Activated CD4-positive, CD25-positive, alpha-beta regulatory T cell treated with anti-CD3 and anti-CD28 coated beads, Interleukin-2, amount 50 U/mL, for 72 hours (primary cell): ENCODE data around the gene MYL9.

Experiments used
- DNase-seq: peaks from one replicate; pipeline ENCODE4 v3.0.0; 2021

Gene MYL9

DNA sequence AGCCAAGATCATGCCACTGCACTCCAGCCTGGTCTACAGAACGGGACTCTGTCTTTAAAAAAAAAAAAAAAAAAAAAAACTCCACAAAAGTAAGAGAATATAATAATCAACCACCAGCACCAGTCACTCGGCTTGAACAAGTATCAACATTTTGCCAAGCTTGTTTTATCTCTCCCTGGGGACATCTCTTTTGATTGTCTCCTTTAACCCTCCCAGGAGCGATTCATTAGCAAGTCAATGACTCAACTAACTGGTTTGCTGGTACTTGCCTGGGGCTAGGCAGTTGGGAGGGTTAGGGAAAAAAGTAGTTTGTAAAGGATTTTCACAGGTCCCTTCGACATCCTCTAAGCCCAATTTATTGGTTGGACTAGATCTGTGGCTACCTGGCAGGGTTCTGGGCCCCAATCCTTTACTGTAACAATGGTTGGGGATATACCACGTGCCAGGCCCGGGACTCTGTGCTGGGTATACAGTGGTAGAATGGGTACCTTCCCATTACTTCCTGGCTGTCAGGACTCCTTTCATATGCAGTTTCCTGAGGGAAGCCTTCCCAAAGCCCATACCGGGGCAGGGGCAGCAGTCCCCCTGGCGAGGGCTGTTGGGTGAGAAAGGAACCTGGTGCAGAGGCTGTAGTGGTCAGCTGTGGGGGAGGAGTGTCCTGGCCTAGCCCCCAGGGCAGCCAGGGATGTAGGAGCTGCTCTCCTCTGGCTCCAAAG lies 44.2 kb downstream of the MYL9 start:
- no peak for DNase-seq

DNA sequence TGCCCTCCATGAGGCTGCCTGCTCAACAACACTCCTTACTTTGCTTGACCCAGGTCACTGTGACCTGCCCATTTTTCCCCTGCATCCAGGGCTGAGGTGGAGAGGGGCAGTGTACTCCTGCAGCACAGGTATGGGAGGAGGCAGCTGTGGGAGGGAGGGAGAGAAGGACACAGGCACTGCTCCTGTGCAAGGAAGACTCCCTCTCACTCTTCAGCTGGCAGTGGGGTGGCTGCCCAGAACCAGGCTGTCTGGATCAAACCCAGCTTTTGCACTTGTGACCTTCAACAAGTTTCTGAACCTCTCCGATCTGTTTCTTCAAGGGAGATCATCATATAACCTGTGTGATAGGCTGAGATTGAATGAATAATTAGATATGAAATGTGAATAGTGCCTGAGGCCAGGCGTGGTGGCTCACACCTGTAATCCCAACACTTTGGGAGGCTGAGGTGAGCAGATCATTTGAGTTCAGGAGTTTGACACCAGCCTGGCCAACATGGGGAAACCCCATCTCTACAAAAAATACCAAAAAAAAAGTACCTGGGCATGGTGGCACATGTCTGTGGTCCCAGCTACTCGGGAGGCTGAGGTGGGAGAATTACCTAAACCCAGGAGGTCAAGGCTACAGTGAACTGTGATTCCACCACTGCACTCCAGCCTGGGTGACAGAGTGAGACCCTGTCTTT lies 46.2 kb downstream of the MYL9 start:
- no peak for DNase-seq

DNA sequence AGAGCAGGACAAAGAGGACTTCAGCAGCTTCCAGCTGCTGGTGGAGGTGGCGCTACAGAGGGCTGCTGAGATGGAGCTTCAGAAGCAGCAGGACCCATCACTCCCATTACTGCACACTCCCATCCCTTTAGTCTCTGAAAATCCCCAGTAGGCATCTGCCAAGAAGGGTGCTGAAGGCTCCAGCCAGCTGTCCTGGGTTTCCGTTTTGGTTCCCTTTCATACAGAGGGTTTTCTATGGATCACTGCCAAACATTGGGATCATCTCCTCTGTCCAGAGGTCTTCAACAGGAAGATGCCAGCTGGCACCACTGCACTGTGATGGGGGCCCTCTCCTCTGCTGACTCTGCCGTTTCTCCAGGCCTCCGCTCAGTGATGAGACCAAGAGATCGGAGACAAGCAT lies 50.0 kb downstream of the MYL9 start:
- no peak for DNase-seq

DNA sequence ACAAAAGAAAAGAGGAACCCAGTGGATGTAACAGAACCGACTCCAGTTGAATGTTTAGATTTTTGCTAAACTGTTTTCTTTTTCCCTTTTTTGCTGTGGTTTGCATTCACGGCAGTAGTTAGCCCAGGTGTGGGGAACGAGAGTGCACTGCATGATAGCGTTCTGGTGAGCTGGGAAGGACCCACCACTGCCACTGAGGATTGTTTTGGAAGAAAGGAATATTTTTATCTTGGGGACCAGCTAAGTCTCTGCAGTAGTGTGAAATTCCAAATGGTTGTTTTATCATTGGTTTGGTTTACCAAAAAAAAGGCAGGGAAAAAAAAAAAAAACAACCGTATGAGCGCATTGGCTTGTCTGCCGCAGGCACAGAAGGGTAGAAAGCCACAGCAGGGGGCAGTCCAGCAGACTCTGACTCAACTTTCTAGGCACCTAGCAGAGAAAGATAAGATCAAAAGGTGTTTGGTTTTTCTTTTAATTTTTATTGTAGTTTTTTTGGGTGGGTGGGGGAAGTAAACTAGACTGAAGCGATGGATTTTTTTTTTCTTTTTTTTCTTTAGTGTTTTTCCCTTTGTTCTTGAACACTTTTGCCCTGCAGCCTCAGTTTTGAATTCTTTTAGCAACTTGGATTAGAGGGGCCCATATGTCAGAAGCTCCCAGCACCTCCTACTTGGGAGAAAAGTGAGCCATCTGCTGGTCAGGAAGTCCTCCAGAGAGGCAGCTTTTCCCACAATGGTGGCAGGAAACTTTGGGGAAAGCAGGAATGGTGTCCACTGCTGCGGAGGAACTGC lies 50.7 kb downstream of the MYL9 start:
- peak; percentile 56 for DNase-seq

DNA sequence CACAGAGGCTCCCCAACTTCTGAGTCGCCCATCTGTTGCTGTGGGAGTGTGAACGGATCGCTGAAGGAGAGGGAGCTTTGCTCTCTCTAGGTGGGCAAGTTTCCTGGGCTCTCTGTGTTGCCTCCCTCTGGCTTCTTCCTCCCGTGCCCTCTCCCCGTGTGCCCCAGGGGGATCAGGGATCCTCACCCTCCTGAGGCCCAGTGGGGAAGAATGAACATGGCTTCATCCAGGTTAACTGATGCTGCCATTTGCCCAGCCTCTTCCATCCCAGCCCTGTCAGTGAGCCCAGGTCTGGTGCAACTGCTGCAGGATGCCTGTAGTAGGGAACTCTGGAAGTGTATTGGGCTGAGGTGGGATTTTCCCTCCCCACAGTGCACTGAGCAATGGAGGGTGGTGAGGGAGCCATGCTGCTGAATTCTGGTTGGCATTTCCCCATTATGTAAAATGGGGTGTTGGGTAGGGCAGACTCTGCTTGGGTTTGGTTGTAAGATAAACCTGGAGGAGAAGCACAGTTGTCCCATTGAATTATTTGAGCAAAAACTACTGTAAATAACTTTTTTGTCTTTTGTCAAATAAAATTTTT lies 52.1 kb downstream of the MYL9 start:
- DNase-seq = no peak

DNA sequence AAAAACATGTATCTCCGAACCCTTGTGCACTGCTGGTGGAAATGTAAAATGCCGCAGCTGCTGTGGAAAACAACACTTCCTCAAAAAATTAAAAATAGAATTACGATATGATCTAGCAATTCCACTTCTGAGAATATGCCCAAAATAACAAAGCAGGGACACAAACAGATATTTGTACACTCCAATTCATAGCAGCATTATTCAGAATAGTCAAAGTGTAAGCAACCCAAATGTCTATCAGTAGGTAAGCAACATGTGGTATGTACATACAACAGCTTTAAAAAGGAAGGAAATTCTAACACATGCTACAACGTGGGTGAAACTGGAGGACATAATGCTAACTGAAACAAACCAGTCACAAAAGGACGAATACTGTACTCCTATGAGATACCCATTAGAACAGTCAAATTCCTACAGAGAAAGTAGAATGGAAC lies 58.6 kb downstream of the MYL9 start:
- DNase-seq = no peak
